NCI-H510A (cell line): ENCODE results near the gene DIP2C.
A peak's percentile ranks its signal among the peaks of the same experiment; 100 is the strongest.
"Not testable (repeated sequence)": the region's sequence is repeated elsewhere in the genome, so short reads cannot be mapped to it uniquely, and the experiment has no call there.

Experiments used
- DNase-seq: peaks from one replicate; lab custom pipeline; 2025; lab: John Stamatoyannopoulos, UW

DIP2C gene

DNA sequence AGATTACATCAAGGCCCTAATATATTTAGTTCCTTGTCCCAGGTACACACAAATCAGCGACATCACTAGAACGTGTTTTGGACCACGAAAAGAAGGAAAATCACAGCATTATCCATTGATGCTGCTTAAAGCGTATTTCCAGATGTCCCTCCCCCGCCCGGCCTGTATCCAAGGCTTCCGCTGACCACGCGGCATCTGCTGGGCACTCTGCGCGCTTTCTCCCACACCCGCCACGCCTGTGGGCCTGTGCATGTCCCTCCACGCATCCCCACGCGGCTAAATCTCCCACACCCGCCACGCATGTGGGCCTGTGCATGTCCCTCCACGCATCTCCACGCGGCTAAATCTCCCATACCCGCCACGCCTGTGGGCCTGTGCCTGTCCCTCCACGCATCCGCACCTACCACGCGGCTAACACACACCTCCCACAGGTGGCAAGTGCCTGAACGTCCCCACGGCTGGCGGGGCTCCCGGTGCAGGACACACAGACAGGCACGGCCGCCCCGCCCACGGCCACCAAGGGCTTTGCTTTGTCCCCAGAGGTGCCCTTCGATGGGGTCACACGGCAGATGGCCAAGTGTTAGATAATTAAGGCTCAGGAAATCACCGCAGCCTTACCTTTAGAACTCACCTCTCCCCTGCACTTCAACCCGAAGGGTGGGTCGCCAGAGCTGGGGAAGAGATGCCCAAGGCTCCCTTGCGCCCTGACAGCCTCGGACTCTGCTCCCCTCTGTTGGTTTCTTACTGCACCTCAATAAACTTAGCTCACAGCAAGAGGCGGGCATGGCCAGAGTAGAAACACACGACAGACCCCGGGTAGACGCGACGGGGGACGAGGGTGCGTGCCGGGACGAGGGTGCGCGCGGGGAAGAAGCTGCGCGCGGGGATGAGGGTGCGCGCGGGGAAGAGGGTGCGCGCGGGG lies 49.5 kb downstream of the DIP2C start:
- no peak for DNase-seq

DNA sequence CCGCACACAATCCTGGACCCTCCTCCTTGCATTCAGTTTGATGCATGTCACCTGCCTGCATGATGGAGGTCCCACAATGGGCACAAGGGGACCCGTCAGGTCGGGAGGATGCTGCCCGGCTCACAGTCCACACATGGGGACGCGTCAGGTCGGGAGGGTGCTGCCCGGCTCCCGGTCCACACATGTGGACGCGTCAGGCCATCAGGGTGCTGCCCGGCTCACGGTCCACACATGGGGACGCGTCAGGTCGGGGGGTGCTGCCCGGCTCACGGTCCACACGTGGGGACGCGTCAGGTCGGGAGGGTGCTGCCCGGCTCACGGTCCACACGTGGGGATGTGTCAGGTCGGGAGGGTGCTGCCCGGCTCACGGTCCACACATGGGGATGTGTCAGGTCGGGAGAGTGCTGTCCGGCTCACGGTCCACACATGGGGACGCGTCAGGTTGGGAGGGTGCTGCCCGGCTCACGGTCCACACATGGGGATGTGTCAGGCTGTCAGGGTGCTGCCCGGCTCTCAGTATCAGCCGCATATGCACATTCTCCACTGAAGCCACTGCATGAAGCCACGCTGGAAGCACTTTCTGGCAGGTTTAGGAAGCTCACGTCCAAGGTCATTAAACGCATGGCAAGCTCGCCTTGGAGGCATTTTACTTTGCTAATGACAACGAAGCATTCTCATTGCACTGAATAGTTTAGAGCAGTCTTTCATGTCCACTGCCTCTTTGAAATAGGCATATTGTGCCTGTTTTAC lies 50.3 kb downstream of the DIP2C start:
- DNase-seq: no peak

DNA sequence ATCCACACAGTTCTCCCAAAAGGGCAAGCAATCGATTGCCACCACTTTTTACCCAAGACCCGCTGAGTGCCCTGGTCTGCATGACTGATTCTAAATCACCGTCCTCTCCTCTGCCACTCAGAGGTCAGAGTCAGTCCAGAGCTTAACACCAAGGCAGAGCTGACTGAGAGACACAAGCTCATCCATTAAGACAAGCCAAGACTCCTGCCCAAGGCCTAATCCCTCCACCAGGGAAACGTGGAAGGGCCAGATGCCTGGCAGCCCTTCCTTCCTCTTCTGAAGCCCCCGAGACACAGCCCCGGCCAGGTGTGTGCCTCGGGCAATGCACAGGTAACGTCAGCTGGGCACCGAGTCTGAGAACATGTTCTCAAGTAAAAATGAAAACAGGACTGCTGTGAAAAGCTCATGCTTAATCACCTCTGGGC lies 51.7 kb downstream of the DIP2C start:
- no peak for DNase-seq

DNA sequence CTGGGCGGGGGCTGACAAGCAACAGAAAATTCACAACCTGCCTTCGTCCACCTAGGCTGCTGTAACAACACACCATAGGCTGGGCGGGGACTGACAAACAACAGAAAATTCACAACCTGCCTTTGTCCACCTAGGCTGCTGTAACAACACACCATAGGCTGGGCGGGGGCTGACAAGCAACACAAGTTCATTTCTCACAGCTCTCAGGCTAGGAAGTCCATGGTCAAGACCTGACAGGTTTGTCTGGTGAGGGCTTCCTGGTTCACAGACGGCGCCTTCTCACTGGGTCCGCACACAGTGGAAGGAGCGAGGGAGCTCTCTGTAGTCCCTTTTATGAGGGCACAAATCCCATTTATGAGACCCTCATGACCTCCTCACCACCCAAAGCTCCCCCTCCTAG lies 52.2 kb downstream of the DIP2C start:
- DNase-seq: no peak

DNA sequence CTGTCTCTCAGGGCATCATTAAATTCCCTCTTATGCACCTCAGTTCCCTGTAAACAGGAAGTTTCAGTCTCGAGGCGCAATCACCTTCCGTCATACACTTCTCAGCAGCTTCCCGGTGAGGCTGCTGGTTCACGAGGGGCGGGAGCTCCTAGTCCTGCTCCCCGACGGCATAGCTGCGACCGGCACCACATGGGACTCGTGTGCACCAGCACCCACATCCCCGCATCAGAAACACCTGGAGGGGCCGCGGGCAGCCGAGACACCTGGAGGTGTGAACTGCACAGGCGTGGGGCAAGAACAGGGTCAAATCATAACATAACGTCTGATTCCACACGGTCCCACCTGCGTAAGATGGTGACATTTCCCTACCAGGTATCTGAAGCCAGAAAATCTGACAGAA lies 52.7 kb downstream of the DIP2C start:
- DNase-seq: no peak

DNA sequence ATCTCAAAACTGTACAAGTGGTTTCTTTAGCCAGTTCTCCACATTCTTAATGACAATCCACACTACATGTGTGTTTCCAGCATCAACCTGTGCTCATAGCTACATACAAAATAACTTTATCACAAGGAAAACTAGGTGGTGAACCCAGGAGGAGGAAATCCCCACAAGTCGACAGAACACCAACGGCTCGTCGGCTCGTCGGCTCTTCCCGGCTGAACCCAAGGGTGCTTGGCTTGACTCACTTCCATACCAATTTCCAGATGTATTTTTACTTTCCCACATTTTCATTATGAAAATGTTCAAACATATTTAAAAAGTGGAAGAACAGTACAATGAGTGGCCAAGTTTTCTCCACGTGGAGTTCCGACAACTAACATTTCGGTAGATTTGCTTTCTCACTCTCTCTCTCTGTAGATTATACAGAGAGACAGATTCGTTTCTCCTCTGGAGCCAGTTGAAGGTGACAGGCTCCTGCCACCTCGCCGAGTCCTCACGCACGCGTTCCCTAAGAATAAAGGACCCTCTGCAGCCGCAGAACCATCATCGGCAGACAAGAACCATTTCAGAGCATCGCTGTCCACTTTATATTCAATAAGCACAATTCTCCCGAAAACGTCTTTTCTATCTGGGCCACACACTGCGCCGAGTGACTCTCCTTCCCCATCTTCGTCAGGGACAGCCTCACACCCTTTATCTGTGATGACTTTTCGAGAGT lies 53.3 kb downstream of the DIP2C start:
- DNase-seq: no peak

DNA sequence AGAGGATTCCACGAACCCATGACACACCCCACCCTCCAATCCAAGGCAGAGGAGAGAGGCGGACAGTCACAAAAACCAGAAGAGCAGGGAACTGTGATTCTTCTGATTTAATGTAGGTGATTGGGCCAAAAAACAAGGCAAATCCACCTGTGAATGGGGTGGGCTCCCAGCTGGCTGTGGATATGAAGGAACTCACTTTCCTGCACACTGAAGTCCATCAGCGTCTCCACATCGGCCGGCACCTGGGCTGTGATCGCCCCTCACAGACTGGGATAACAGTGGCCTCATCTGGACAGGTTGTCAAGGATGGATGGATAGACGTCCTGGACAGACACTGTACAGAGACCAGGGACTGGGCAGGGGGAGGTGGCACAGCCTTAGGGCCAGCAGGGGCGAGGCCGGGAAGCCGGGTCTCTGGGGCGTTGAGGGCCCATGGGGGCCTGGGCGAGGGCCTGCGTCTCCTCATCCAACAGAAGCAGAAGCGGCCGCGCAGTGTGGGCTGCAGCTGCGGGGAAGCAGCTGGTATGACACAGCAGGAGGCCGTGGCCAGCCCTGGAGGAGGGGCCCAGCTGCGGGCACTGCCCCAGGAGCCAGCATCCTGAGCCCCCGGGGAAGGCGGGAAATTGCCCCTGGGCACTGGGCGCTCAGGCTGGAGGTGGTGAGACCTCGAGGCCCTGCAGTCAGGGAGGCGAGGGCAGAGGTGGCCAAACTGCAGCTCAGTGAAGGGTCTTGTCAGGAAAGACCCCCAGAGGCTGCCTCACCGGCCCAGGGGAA lies 54.2 kb downstream of the DIP2C start:
- no peak for DNase-seq

DNA sequence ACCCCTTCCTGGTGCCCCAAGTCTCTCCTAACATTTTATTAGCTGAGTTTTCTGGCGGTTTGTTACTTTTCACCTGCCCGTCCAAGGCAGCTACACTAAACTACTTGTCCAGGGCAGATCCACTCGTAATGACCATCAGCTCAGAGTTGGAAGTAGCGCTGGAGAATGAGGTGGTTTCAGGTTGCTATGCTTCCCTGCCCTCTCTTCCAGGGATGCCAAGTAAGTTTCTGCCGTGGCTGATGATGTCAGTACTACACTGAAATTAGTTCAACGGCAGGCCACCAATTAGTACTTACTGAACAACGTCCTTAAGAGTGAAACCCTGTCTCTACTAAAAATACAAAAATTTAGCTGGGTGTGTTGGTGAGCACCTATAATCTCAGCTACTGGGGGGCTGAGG lies 55.2 kb downstream of the DIP2C start:
- DNase-seq: no peak

DNA sequence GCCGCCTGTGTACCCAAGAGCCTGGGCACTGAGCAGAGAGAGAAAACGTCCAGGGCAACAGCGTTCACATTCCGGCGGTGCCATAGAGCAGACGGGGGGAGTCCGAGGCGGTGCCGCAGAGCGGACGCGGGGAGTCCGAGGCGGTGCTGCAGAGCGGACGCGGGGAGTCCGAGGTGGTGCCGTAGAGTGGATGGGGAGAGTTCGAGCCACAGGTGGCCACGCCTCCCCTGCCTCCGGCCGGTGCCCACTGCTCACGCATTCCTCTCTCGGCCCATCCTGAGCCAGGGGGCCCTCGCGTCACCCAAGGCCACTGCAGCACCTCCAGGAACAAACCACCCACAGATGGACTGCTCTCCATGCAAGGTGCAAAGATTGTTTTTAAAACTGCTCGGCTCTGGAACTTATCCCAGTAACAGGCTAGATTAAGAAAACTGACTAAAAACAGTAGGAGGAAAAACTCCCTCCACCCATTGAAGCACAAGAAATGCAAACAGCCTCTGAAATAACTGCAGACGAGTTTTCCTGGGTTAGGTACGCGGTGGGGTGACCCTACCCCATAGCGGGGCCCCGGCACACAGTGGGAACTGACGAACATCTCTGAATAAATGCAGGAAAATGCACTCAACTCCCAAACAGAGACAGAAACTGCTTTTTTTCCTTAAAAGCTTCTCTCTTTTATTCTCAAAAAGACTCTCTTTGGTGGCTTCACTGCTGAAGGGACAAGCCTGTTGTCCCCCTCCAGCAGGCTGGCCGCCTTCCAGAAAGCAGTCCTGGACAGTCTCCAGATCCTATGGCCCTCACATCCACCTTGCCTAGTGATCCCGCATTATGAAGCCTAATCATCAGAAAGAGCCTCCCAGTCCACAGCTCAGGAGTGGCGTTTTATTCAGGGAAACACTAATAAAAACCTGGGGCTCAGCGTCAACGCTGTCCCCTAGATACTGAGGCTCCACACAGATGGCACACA lies 55.9 kb downstream of the DIP2C start:
- no peak for DNase-seq

DNA sequence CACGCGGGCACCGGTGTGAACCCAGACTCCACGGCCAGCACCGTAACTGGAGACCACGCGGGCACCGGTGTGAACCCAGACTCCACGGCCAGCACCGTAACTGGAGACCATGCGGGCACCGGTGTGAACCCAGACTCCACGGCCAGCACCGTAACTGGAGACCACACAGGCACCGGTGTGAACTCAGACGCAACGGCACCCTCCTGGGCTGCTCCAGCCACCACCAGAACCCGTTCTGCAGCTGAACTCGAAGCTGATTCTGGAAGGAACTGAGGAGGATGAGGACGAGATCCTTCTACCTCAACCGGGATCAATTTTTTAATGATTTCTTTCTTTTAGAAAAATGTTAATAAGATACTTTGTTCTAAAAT lies 56.7 kb downstream of the DIP2C start:
- not testable (repeated sequence) for DNase-seq

DNA sequence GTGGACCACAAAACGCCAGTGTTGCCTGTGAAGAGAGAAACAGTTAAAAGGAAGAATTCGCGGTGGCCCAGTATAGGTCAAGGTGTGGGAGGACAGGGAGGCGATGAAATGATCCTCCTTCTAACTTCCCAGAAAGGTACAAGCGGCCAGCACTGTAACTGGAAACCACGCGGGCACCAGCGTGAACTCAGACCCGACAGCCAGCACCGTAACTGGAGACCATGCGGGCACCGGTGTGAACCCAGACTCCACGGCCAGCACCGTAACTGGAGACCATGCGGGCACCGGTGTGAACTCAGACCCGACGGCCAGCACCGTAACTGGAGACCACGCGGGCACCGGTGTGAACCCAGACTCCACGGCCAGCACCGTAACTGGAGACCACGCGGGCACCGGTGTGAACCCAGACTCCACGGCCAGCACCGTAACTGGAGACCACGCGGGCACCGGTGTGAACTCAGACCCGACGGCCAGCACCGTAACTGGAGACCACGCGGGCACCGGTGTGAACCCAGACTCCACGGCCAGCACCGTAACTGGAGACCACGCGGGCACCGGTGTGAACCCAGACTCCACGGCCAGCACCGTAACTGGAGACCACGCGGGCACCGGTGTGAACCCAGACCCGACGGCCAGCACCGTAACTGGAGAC lies 57.2 kb downstream of the DIP2C start:
- not testable (repeated sequence) for DNase-seq

DNA sequence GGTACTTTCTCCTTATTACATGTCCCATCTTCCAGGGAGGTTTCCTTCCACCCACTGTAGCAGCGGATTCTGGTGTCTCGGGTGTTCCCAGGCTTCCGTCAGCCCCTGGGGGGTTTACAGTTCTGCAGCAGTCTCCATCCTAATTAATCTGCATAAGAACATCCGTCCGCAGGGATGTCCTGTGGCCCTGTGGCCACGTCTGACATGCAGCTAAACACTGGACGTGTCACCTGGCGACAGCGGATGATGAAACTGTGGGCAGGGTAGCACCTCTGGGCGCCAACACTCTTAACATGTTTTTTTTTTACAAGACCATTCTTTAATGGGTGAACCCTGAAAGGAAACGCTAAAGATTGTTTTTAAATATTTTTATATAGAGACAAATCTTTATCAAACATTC lies 58.2 kb downstream of the DIP2C start:
- DNase-seq: no peak

DNA sequence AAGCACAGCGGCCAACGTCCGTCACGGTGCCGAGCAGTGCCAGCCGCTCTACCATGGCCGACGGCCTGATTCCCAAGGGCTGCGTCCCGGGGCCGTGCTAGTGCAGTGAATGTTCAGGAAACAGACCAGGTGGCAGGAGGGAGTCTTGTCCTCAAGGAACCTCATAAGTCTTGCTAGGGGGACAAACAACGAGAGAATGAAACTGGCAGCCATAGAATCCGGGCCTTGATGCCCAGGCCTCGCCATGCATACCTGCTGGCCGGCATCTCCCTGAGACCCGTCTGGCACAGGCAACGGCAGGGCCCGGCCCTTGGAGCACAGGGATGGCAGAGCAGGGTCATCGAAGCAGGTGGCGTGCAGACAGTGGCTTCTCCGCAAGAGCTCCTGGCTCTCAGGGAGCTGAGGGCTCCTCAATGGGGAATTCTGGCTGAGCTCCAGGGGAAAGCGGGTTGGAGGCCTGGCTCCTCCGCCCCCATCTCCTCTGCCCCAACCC lies 58.8 kb downstream of the DIP2C start:
- DNase-seq: peak; percentile 71

DNA sequence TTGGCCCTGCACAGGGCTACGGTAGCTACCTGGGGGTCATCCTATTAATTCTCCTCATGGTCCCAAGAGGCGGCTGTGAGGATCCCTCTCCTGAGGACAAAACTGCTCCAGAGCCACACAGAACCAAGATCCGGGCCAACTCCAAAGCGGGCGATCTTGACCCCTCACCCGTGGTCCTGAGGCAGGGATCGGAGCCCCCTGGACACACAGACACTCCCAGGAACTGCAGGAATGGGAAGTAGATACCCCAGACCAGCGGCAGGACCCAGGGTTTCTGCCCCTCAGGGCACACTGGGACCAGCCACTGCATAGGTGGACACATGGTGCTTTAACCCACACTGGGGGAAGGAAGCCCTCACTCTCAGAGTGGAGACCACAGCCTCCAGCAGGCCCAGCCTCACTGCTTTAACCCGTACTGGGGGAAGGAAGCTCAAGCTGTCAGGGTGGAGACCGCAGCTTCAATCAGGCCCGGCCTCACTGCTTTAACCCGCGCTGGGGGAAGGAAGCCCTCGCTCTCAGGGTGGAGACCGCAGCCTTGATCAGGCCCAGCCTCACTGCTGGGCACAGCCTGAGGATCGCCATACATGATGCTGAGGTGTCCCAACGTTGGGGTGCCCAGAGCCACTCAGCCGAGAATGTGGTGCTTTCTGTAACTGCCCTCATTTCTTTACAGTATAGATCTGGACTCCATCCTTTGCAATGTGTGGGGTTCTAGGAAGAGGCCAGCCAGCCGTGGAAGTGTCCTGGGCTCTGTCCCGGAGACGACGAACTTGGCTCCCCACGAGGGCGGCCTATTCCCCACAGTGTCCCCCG lies 60.1 kb downstream of the DIP2C start:
- no peak for DNase-seq

DNA sequence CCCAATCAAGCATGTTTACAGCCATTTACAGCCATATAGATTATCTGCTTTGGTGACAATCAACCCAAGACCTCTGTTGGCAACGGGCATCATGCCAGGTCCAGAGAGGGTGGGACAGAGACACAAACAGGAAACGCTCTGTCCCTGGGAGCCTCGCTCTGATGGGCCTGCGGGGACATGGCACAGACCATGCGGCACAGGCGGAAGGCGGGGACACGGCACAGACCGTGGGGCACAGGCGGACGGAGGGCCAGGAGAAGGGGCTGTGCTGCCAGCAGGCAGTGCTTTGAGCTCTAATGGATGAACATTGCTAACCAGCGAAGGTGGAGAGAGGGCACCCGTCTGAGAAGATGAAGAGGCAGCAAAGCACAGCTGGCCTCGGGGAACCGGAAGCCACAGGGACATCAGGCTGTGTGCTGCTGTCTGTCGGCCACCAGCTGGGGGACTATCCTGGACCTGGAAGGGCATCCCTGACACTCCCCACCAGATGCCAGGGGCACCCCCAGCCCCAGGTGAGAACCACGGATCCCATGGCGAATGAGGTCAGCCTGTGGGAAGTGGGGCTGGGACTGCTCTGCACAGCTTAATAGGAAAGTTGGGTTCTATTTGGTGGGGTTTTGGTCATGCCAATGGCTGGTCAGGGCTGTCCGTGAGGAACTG lies 61.0 kb downstream of the DIP2C start:
- no peak for DNase-seq

DNA sequence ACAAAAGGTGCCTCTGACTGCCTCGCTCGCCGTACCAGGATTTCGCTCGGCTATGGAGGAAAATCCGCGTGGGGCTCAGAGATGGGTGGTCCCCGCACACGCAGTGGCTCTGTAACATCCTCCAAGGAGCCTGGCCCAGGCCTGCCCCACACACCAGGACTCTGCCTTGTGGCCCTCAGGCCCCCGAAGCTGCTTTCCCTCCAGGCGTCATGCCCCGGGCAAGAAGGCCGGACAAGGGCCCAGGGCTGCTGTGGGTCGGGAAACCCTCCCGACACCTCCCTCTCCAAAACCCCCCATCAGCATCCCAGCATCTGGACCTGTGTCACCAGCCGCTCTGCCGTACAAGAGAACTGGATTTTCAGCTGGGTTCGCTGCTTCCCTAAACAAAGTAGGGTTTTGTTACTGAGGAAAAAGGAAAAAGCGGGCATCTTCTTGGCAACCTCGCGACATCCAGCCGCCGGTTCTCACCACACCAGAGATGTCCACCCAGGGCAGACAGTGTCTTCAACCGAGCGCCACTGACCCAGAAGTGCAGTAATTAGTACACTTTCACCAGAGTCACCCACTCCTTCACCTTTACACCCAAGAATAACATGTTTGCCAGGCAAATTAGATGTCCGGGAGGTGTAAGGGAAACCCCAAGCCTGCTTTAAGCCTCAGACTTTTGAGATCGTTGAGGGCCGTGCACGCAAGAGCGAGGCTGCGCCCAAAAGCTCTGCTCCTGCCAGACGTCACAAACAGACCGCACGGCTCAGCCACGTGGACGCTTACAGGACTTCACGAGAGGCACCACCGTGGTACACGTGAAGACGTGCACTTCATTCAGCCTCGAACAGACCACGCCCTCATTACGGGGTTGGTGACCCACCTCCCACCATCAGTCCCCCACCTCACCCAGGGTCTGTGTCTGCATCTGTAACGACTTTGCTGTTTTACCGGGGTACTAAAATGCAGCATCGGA lies 62.2 kb downstream of the DIP2C start:
- no peak for DNase-seq
